ENCODE data around the gene CENPC. TPM values are rescaled to one million over a fixed set of nuclear protein-coding genes. Genes with fewer than 3 reads are reported as not detected.

CENPC gene
- total RNA-seq, 1 experiment from 2014 or later = 19.7 TPM

DNA sequence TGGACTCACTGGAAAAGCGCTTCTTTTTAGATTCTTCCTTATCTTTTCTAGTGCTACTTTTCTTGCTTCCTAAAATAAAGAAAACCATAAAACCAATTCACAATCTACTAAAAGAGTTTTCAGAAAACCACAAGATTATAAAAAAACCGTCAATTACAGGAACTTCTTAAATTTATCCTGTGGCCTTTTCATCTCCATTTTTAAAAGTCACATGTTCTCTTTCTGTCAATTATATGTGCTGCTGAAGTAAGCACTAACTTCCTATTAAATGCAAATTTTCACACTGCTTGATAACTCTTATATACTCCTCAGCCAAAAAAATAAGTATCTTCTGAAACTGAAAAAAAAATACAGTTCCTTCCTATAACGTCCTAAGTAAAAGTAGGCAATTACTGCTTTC is 32.8 kb downstream of the CENPC start:
- H3K27ac Mint-ChIP-seq (ENCODE audit: unreplicated experiment) = no peak overlapping the region
- no peaks in the 10 kb centered on the region for H3K4me1 Mint-ChIP-seq (ENCODE audit: low read depth, unreplicated experiment)
- CTCF ChIA-PET = no interaction called here
- no peak overlapping the region for H3K4me3 Mint-ChIP-seq (ENCODE audit: unreplicated experiment)
- H3K4me1 ChIP-seq = no peaks in the 10 kb centered on the region
- H3K9me3 Mint-ChIP-seq (ENCODE audit: unreplicated experiment) = no peaks in the 10 kb centered on the region
- peaks cover 19% of the 10 kb centered on the region for H3K36me3 Mint-ChIP-seq (ENCODE audit: insufficient read depth, unreplicated experiment)
- no peaks in the 10 kb centered on the region for H3K36me3 ChIP-seq (ENCODE audit: control insufficient read depth, insufficient read depth, low read length)
- no peak overlapping the region for H3K4me3 ChIP-seq (ENCODE audit: low read depth, low read length)
- H3K27me3 Mint-ChIP-seq (ENCODE audit: insufficient read depth, unreplicated experiment) = no peaks in the 10 kb centered on the region
- no peak for DNase-seq
- BruUV-seq (replicated peaks) = no TSS peak
- H3K9me3 ChIP-seq = no peaks in the 10 kb centered on the region
- no peak for TF ChIP-seq CTCF (IDR thresholded peaks at IDR 0.05; ENCODE audit: insufficient read depth in 1 of 2, low read depth in 1 of 2, low read length in 1 of 2, severe bottlenecking in 1 of 2, unreplicated experiment in 1 of 2)
- intact Hi-C loops (cut with micrococcal nuclease; ENCODE audit: unreplicated experiment) = no loop called here
- H3K27me3 ChIP-seq (replicated peaks; ENCODE audit: control insufficient read depth, insufficient read depth, low read length) = no peaks in the 10 kb centered on the region
- POLR2A ChIA-PET = no interaction called here

DNA sequence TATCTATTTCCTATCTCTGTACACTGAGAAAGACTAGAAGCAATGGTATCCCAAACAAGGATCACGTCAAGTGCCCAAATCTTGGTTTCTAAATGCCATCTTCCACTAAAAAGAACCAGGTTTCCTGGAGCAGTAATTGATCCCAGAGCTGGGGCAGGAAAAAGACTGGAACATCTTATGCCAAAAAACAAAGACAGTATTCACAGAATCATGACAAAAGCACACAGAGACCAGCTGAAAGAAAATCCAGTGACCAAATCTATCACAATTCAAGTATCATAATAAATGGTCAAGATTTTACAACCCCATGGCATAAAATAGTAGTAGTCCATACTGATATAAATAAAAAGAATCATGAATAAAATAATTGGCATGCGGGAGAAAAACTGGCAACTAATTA is 44.9 kb downstream of the CENPC start:
- Mint-ChIP-seq H3K4me1 (ENCODE audit: low read depth, unreplicated experiment) (no peaks in the 10 kb centered on the region), H3K27me3 (ENCODE audit: insufficient read depth, unreplicated experiment) (no peaks in the 10 kb centered on the region), H3K27ac (ENCODE audit: unreplicated experiment) (no peak overlapping the region), H3K9me3 (ENCODE audit: unreplicated experiment) (no peaks in the 10 kb centered on the region), H3K4me3 (ENCODE audit: unreplicated experiment) (no peak overlapping the region), H3K36me3 (ENCODE audit: insufficient read depth, unreplicated experiment) (peaks cover 6% of the 10 kb centered on the region)
- Histone ChIP-seq H3K36me3 (ENCODE audit: control insufficient read depth, insufficient read depth, low read length) (no peaks in the 10 kb centered on the region; the same call in 1 of the 2 replicates), H3K9me3 (no peaks in the 10 kb centered on the region), H3K4me3 (ENCODE audit: low read depth, low read length) (no peak overlapping the region), H3K4me1 (no peaks in the 10 kb centered on the region), H3K27me3 (replicated peaks; ENCODE audit: control insufficient read depth, insufficient read depth, low read length) (no peaks in the 10 kb centered on the region)
- CTCF ChIA-PET = no interaction called here
- TF ChIP-seq CTCF (IDR thresholded peaks at IDR 0.05; ENCODE audit: insufficient read depth in 1 of 2, low read depth in 1 of 2, low read length in 1 of 2, severe bottlenecking in 1 of 2, unreplicated experiment in 1 of 2) = no peak
- no TSS peak for BruUV-seq (replicated peaks)
- POLR2A ChIA-PET = no interaction called here
- DNase-seq = no peak
- intact Hi-C loops (cut with micrococcal nuclease; ENCODE audit: unreplicated experiment) = no loop called here

- peaks cover 6% of the 10 kb centered on the region for H3K36me3 Mint-ChIP-seq (ENCODE audit: insufficient read depth, unreplicated experiment)
- H3K27ac Mint-ChIP-seq (ENCODE audit: unreplicated experiment) = no peak overlapping the region
- no peaks in the 10 kb centered on the region for H3K4me1 ChIP-seq
- H3K9me3 ChIP-seq = no peaks in the 10 kb centered on the region
- no peaks in the 10 kb centered on the region; the same call in 1 of the 2 replicates for H3K36me3 ChIP-seq (ENCODE audit: control insufficient read depth, insufficient read depth, low read length)
- no peaks in the 10 kb centered on the region for H3K4me1 Mint-ChIP-seq (ENCODE audit: low read depth, unreplicated experiment)
- H3K4me3 ChIP-seq (ENCODE audit: low read depth, low read length) = no peak overlapping the region
- no peaks in the 10 kb centered on the region for H3K9me3 Mint-ChIP-seq (ENCODE audit: unreplicated experiment)
- DNase-seq = no peak
- no peaks in the 10 kb centered on the region for H3K27me3 Mint-ChIP-seq (ENCODE audit: insufficient read depth, unreplicated experiment)
- intact Hi-C loops (cut with micrococcal nuclease; ENCODE audit: unreplicated experiment) = no loop called here
- no peaks in the 10 kb centered on the region for H3K27me3 ChIP-seq (replicated peaks; ENCODE audit: control insufficient read depth, insufficient read depth, low read length)
- no TSS peak for BruUV-seq (replicated peaks)
- no peak overlapping the region for H3K4me3 Mint-ChIP-seq (ENCODE audit: unreplicated experiment)
- no peak for TF ChIP-seq CTCF (IDR thresholded peaks at IDR 0.05; ENCODE audit: insufficient read depth in 1 of 2, low read depth in 1 of 2, low read length in 1 of 2, severe bottlenecking in 1 of 2, unreplicated experiment in 1 of 2)
- CTCF ChIA-PET = no interaction called here
- POLR2A ChIA-PET = no interaction called here
These were observed 45.5 kb downstream of the CENPC start for GRCh38 chr4:67499799-67500198.

All from Caco-2 (cell line).